Adrenal gland (tissue), 5 donors: Measurements from ENCODE around the gene PTH2.

Experiments used
- POLR2A ChIP-seq, 2 donors: fragments of 450-650 bp; IDR thresholded peaks; one replicate each; pipeline ENCODE4 v1.6.1; 2017; ENCODE audit warnings: antibody characterized with exemption in 2 of 2, mild to moderate bottlenecking in 2 of 2, moderate library complexity in 1 of 2
- TF ChIP-seq, protein P1 (sequence below), 6 experiments: fragments of 450-650 bp in 4 of 6; fragments of 200-600 bp in 2 of 6; sonication (generic) in 1 of 6; IDR thresholded peaks; 1 replicate in 5 of 6; 2 replicates in 1 of 6; pipeline versions ENCODE4 v1.5.1 to v1.8.0; 2016 to 2021; ENCODE audit warnings: antibody characterized with exemption in 6 of 6, mild to moderate bottlenecking in 2 of 6, moderate library complexity in 1 of 6
- donor health status: DM: no; HTN: no; CAD: no.

GRCh38 chr19:49456326-49456725, 33.1 kb upstream of the PTH2 start:
- TF ChIP-seq, protein P1, sequence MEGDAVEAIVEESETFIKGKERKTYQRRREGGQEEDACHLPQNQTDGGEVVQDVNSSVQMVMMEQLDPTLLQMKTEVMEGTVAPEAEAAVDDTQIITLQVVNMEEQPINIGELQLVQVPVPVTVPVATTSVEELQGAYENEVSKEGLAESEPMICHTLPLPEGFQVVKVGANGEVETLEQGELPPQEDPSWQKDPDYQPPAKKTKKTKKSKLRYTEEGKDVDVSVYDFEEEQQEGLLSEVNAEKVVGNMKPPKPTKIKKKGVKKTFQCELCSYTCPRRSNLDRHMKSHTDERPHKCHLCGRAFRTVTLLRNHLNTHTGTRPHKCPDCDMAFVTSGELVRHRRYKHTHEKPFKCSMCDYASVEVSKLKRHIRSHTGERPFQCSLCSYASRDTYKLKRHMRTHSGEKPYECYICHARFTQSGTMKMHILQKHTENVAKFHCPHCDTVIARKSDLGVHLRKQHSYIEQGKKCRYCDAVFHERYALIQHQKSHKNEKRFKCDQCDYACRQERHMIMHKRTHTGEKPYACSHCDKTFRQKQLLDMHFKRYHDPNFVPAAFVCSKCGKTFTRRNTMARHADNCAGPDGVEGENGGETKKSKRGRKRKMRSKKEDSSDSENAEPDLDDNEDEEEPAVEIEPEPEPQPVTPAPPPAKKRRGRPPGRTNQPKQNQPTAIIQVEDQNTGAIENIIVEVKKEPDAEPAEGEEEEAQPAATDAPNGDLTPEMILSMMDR (IDR thresholded peaks at IDR 0.05) = no peak
- no peak for TF ChIP-seq POLR2A (IDR thresholded peaks at IDR 0.05)
